KOPT-K1 (cell line): Measurements from ENCODE around the gene ARFIP2.

Source experiments
- H3K27ac ChIP-seq: fragments of 200-600 bp; sonication (generic); 2 replicates; pipeline ENCODE4 v1.5.1; 2016; ENCODE audit warnings: antibody characterized with exemption, mild to moderate bottlenecking, low read depth, low read length; ENCODE audit not compliant: poor library complexity, severe bottlenecking
- H3K36me3 ChIP-seq: fragments of 200-600 bp; sonication (generic); 2 replicates; pipeline ENCODE4 v1.5.1; 2017; ENCODE audit warnings: antibody characterized with exemption, mild to moderate bottlenecking, low read length, moderate library complexity; ENCODE audit not compliant: insufficient read depth
- H3K9me3 ChIP-seq: fragments of 200-600 bp; sonication (generic); 2 replicates; pipeline ENCODE4 v1.5.1; 2017; ENCODE audit warnings: antibody characterized with exemption, low read length, mild to moderate bottlenecking; ENCODE audit not compliant: insufficient read depth, poor library complexity, severe bottlenecking

ARFIP2 gene

DNA sequence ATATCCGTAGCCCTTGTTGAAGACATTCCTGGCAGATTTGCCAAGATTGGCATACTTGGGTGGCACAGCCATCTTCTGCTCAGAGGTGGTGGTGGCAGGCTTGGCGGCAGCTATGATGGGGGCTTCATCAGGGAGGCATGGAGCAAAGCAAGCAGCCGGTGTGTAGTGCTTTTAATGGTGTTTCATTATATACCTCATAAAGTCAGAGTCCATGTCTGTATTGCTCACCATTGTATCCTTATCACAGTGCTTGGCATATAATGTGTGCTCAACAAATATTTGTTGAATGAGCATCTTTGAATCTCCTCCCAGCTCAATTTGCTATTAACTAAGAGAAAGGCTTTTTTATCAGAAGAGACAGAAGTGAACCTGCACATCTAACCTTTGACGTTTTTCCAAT is 8.2 kb upstream of the ARFIP2 start:
- Histone ChIP-seq H3K36me3 (peaks cover 86% of the 10 kb centered on the region), H3K9me3 (no peaks in the 10 kb centered on the region), H3K27ac (no peak overlapping the region)

- Histone ChIP-seq H3K27ac (no peak overlapping the region), H3K36me3 (peaks cover 88% of the 10 kb centered on the region), H3K9me3 (no peaks in the 10 kb centered on the region)
Measured at GRCh38 chr11:6488821-6489220, 7.7 kb upstream of the ARFIP2 start.

GRCh38 chr11:6488342-6488741 is 7.2 kb upstream of the ARFIP2 start:
- Histone ChIP-seq H3K27ac (no peak overlapping the region), H3K36me3 (peaks cover 88% of the 10 kb centered on the region)

DNA sequence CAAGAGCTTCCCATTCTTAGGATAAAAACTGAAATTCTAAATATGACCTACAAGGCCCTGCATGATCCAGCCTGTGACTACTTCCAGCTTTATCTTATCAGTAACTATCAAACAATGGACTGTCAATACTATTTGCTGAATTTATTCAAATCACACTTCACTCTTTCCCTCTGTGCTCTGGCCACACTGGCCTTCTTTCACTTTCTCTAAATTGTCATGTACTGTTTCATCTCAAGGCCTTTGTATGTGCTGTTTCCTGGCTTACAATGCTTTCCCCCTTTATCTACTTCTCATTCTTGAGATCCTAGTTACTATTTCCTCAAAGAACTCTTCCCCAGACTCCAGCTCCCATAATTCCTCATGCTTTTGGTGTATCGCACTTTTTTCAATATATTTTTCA is 5.8 kb upstream of the ARFIP2 start:
- Histone ChIP-seq H3K9me3 (no peaks in the 10 kb centered on the region), H3K36me3 (peaks cover 89% of the 10 kb centered on the region), H3K27ac (no peak overlapping the region)

More at GRCh38 chr11:6488342-6488741, 7.2 kb upstream of the ARFIP2 start:
- H3K9me3 ChIP-seq, result no peaks in the 10 kb centered on the region

- Histone ChIP-seq H3K27ac (no peak overlapping the region), H3K9me3 (no peaks in the 10 kb centered on the region), H3K36me3 (peaks cover 87% of the 10 kb centered on the region)
Measured at GRCh38 chr11:6486256-6486655, 5.1 kb upstream of the ARFIP2 start.

DNA sequence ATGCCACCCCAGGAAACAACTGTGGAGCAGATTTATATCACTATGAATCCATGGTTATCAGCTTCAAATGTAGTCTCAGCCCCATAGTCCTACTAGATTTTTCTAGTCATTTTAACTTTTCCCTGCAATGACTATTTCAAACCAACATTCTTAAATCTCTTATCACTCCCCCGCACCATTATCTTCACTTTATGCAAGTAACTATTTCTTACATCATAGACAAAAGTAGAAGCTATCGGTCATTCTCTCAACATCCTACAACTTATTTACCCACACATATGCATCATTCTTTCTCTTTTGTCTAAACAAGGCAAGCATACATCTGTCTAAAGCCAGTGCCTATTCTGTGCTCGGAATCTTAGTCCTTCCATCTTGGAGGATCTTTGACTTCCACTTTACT is 4.5 kb upstream of the ARFIP2 start:
- no peak overlapping the region for H3K27ac ChIP-seq
- no peaks in the 10 kb centered on the region for H3K9me3 ChIP-seq
- peaks cover 84% of the 10 kb centered on the region for H3K36me3 ChIP-seq

GRCh38 chr11:6483015-6483414 is 1.9 kb upstream of the ARFIP2 start:
- Histone ChIP-seq H3K36me3 (peaks cover 77% of the 10 kb centered on the region), H3K9me3 (no peaks in the 10 kb centered on the region), H3K27ac (no peak overlapping the region)

DNA sequence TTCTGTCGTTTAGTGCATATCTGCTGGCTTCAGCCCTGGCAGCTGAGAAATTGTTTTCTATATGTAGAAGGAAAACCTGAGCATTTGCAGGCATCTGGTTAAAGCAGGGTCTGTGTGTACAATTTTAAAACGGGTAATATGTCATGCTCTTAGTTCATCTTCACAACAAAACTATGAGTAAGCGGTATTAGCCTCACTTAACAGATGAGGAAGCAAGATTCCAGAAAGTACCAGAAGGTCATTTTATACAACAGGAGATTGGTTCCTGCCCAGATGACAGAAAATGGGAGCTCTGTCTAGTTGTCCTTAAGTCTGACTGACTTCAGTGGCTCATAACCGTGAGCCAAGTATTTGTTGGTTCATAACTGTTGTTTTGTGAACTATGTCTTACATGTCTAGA is 1.3 kb upstream of the ARFIP2 start:
- Histone ChIP-seq H3K27ac (peak overlapping the region; percentile 82), H3K9me3 (no peaks in the 10 kb centered on the region), H3K36me3 (peaks cover 77% of the 10 kb centered on the region)

DNA sequence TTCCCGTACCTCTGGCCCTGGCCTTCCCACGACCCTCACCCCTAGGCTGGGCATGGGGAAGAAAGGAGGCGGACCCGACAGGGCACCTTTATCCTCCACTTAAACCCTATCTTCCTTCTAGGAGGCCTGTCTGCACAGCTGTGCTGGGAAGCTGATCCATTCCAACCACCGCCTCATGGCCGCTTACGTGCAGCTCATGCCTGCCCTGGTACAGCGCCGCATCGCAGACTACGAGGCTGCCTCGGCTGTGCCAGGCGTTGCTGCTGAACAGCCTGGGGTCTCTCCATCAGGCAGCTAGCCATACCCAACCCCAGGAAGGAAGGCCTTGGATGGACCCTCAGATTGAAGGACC is 769 bp upstream of the ARFIP2 start:
- Histone ChIP-seq H3K9me3 (no peaks in the 10 kb centered on the region), H3K36me3 (peaks cover 77% of the 10 kb centered on the region), H3K27ac (peak overlapping the region; percentile 82)

GRCh38 chr11:6480299-6480914 is 724 bp downstream of the ARFIP2 start:
- Histone ChIP-seq H3K9me3 (no peaks in the 10 kb centered on the region), H3K36me3 (peaks cover 67% of the 10 kb centered on the region), H3K27ac (peak overlapping the region; percentile 82)

- no peak overlapping the region for H3K27ac ChIP-seq
- peaks cover 35% of the 10 kb centered on the region for H3K36me3 ChIP-seq
- H3K9me3 ChIP-seq, result no peaks in the 10 kb centered on the region
Measured at GRCh38 chr11:6476571-6476970, 4.6 kb downstream of the ARFIP2 start.

DNA sequence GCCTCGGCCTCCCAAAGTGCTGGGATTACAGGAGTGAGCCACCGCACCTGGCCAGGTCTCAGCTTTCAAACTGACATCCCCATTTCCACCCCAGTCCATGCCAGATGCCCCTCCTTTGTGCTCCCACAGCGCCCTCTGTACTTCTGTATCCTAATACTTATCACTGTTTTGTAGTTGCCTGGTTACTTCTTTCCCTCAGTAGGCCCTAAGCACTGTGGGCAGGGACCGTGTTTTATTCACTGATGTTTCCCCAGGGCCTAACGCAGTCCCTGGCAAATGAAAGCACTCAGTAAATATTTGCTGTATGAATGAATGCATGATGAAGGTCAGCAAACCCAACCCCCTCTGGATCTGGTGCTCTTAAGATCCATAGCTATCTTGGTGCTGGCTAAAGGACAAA is 5.2 kb downstream of the ARFIP2 start:
- Histone ChIP-seq H3K9me3 (no peaks in the 10 kb centered on the region), H3K27ac (no peak overlapping the region), H3K36me3 (peaks cover 35% of the 10 kb centered on the region)

- H3K36me3 ChIP-seq, result peaks cover 34% of the 10 kb centered on the region
- no peaks in the 10 kb centered on the region for H3K9me3 ChIP-seq
- no peak overlapping the region for H3K27ac ChIP-seq
Measured at GRCh38 chr11:6474806-6475500, 6.2 kb downstream of the ARFIP2 start.

DNA sequence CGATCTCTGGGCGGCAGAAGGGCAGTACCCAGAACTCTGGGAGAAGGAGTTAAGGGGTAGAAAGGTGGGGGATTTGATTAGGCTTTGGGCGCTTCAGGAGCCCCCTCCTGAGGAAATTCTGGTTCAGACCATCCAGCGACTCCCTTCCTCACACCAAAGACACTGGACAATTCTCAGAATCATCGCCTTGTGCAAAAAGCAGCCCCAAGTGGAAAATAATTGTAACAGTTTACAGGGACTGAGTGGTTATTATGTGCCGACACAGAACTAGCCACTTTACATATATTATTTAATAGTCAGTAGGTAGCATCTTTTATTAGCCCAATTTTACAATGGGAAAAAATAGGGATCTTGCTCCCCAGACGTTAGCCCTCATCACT is 6.7 kb downstream of the ARFIP2 start:
- H3K36me3 ChIP-seq, result peaks cover 30% of the 10 kb centered on the region
- no peak overlapping the region for H3K27ac ChIP-seq
- no peaks in the 10 kb centered on the region for H3K9me3 ChIP-seq

DNA sequence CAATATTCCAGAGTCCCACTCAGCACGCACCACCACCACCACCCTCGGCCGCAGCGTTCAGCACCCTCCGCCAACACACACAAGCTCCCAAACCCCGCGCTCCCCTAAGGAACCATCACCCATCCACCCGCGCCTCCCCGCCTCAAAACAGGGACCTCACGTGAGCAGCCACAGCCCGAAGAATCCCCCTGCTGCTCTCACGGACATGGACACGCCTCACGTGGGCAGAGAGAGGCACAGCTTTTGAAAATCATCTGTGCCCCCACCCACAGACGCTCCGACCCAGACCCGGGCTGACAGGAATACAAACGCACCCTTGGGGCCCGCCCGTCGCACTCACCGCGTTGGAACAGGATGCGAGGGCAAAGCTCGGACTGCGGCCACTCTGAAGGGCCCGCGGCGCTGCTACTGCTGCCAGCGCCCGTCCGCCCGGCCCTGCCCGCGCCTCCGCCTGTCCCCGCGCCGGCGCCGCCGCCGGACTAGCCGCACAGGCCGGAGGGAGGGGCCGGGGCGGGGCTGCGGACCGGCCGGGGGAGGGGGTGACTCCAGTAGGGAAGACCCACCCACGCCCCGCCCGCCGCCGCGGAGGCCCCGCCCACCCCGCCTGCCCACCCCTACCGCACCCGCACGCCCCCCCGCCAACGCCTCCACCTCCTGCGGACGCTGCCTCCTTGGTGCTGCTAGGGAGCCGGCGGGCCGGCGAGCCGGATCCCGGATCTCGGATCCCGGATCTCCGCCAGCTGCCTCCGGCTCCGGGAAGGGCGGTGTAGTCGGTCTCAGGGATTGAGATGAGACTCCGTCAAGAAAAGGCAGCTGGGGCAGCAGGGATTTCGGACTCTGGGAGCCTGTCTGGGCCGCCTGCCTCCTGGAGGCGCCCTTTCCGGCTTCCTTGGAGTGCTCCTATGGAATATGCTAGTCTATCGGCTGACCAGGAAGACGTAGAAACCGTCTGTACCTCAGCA is 7.4 kb downstream of the ARFIP2 start, which contains the start of gene TRIM3:
TRIM3 (minus strand) TSS at position 491 of the 962 bp plus-strand sequence. CDS start 8,246 bp downstream, outside the sequence.
- H3K27ac ChIP-seq, result peak within 1 kb of the TSS; percentile 36
- no peaks in the 10 kb centered on the region for H3K9me3 ChIP-seq
- peaks cover 23% of the 10 kb centered on the region for H3K36me3 ChIP-seq
